Mesendoderm (in vitro differentiated cells): ENCODE results near the gene MDFIC2.

ENCODE experiments used
- DNase-seq: peaks from one replicate; pipeline ENCODE4 v3.0.0; 2013
- H2AK5ac ChIP-seq: 2 replicates; pipeline ENCODE4 v1.6.1; 2013; ENCODE audit warnings: low read length, inconsistent platforms
- H2BK120ac ChIP-seq: 2 replicates; pipeline ENCODE4 v1.6.1; 2013; ENCODE audit warnings: low read depth, mild to moderate bottlenecking, low read length, moderate library complexity, mixed read lengths
- H2BK15ac ChIP-seq: replicated peaks from 2 replicates; pipeline ENCODE4 v1.6.1; 2013; ENCODE audit warnings: low read depth, mild to moderate bottlenecking, moderate library complexity
- H2BK5ac ChIP-seq: 2 replicates; pipeline ENCODE4 v1.6.1; 2013; ENCODE audit warnings: low read length, inconsistent platforms
- H3K18ac ChIP-seq: 2 replicates; pipeline ENCODE4 v1.6.1; 2013; ENCODE audit warnings: mild to moderate bottlenecking, low read length, mixed read lengths
- H3K23ac ChIP-seq: one replicate; pipeline ENCODE4 v1.6.1; 2013; ENCODE audit warnings: low read length
- H3K27ac ChIP-seq: 2 replicates; pipeline ENCODE4 v1.5.1; 2013; ENCODE audit warnings: low read depth, mild to moderate bottlenecking, inconsistent platforms, low read length, moderate library complexity
- H3K27me3 ChIP-seq: 2 replicates; pipeline ENCODE4 v1.6.1; 2013; ENCODE audit warnings: low read length, control low read depth, mild to moderate bottlenecking, inconsistent platforms; ENCODE audit not compliant: insufficient read depth, poor library complexity
- H3K36me3 ChIP-seq: 2 replicates; pipeline ENCODE4 v1.6.1; 2013; ENCODE audit warnings: low read length, inconsistent platforms; ENCODE audit not compliant: control insufficient read depth, insufficient read depth
- H3K4ac ChIP-seq: one replicate; pipeline ENCODE4 v1.6.1; 2013; ENCODE audit warnings: low read depth, mild to moderate bottlenecking, low read length, moderate library complexity
- H3K4me1 ChIP-seq: 2 replicates; pipeline ENCODE4 v1.6.1; 2013; ENCODE audit warnings: low read depth, low read length, inconsistent platforms; ENCODE audit not compliant: control insufficient read depth
- H3K4me2 ChIP-seq: 2 replicates; pipeline ENCODE4 v1.6.1; 2013; ENCODE audit warnings: low read length
- H3K4me3 ChIP-seq: 2 replicates; pipeline ENCODE4 v1.5.1; 2013; ENCODE audit warnings: mild to moderate bottlenecking, low read length
- H3K56ac ChIP-seq: one replicate; pipeline ENCODE4 v1.6.1; 2013; ENCODE audit warnings: low read length
- H3K79me1 ChIP-seq: 2 replicates; pipeline ENCODE4 v1.6.1; 2013; ENCODE audit warnings: low read length, inconsistent platforms
- H3K79me2 ChIP-seq: 2 replicates; pipeline ENCODE4 v1.6.1; 2013; ENCODE audit warnings: mild to moderate bottlenecking, low read length; ENCODE audit not compliant: control insufficient read depth, insufficient read depth
- H3K9ac ChIP-seq: 2 replicates; pipeline ENCODE4 v1.6.1; 2013; ENCODE audit warnings: low read length, inconsistent platforms
- H4K5ac ChIP-seq: one replicate; pipeline ENCODE4 v1.6.1; 2013; ENCODE audit warnings: low read length
- H4K8ac ChIP-seq: one replicate; pipeline ENCODE4 v1.6.1; 2013; ENCODE audit warnings: low read depth, mild to moderate bottlenecking, control low read depth, low read length, moderate library complexity
- WGBS: extraction: QIAGEN DNeasy Blood & Tissue Kit; methylation state at CpG from one replicate; pipeline ENCODE4 v1.1.7; 2013; ENCODE audit warnings: low lambda C conversion rate, missing lambda C conversion rate; ENCODE audit not compliant: insufficient coverage; ENCODE audit errors: extremely low coverage; 5-methylcytosine and 5-hydroxymethylcytosine counted together

MDFIC2 gene

DNA sequence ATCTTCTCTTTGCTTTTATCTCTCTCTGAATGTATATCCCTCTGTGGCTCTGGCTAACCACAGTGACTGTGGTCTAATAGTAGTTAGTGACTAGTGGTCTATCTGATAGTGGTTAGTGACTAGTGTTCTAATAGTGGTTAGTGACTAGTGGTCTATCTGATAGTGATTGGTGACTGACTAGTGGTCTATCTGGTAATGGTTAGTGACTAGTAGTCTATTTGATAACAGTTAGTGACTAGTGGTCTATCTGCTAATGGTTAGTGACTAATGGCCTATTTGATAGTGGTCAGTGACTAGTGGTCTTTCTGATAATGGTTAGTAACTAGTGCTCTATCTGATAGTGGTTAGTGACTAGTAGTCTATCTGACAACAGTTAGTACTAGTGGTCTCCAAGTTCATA lies 110.5 kb downstream of the MDFIC2 start:
- Histone ChIP-seq H3K4ac (no peak overlapping the region), H3K4me3 (no peak overlapping the region), H2BK5ac (no peak overlapping the region), H3K4me2 (no peak overlapping the region), H3K27ac (no peak overlapping the region), H3K9ac (no peak overlapping the region), H3K79me2 (no peaks in the 10 kb centered on the region), H3K79me1 (no peaks in the 10 kb centered on the region), H2BK120ac (no peak overlapping the region), H4K5ac (no peak overlapping the region), H2AK5ac (no peak overlapping the region), H2BK15ac (no peak overlapping the region), H4K8ac (no peak overlapping the region), H3K56ac (no peak overlapping the region), H3K18ac (no peak overlapping the region), H3K23ac (no peak overlapping the region), H3K4me1 (no peaks in the 10 kb centered on the region), H3K27me3 (no peaks in the 10 kb centered on the region), H3K36me3 (no peaks in the 10 kb centered on the region)
- no peak for DNase-seq

DNA sequence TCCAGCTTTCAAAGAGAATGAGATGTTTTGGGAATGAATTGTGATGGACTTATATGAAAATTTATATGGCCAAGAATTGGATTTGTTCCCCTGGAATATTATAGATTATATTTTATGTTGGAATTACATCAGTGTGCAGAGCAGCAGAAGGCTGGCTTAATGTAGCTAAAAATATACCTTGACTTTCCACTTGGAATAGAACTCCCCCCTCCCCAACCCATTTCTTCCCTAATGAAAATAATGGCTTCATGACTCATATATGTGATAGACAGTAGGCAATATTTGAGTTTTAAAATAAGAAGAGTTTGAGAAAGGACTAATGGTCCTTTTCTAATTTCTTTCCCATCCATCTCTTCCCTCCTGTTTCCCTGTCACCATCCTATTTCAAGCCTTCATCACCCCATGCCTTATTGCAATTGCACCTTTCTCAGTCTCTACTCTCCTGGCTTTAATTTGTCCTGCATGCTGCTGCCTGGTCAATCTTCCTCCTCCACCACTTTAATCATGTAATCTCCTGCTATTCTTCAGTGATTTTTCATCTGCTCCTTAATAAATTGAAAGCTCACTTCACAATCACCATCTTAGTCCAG lies 122.5 kb downstream of the MDFIC2 start:
- H2BK15ac ChIP-seq = no peak overlapping the region
- no peaks in the 10 kb centered on the region for H3K36me3 ChIP-seq
- H3K27ac ChIP-seq = no peak overlapping the region
- no peak overlapping the region for H3K56ac ChIP-seq
- H3K4ac ChIP-seq = no peak overlapping the region
- H3K79me2 ChIP-seq = no peaks in the 10 kb centered on the region
- H2BK5ac ChIP-seq = no peak overlapping the region
- no peak overlapping the region for H3K9ac ChIP-seq
- no peaks in the 10 kb centered on the region for H3K79me1 ChIP-seq
- no peak overlapping the region for H2BK120ac ChIP-seq
- no peak overlapping the region for H3K4me3 ChIP-seq
- no peak overlapping the region for H2AK5ac ChIP-seq
- H3K23ac ChIP-seq = no peak overlapping the region
- no peak overlapping the region for H3K4me2 ChIP-seq
- no peaks in the 10 kb centered on the region for H3K4me1 ChIP-seq
- no peak for DNase-seq
- H3K27me3 ChIP-seq = no peaks in the 10 kb centered on the region
- H3K18ac ChIP-seq = no peak overlapping the region
- no peak overlapping the region for H4K5ac ChIP-seq
- no peak overlapping the region for H4K8ac ChIP-seq

DNA sequence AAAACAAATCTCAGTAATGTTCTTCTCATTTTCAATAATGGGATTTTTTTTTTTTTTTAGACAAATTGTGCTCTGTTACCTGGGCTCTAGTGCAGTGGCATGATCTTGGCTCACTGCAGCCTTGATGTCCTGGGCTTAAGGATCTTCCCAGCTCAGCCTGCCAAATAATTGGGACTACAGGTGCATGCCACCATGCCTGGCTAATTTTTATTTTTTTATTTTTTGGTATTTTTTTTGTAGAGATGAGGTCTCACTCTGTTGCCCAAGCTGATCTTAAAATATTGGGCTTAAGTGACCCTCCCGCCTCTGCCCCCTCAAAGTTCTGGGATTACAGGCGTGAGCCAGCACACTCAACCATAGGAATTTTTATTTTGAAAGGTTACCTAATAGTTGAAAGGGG lies 126.2 kb downstream of the MDFIC2 start:
- Histone ChIP-seq H3K79me2 (no peaks in the 10 kb centered on the region), H4K5ac (no peak overlapping the region), H2BK15ac (no peak overlapping the region), H3K4me2 (no peak overlapping the region), H3K4me1 (no peaks in the 10 kb centered on the region), H3K27ac (no peak overlapping the region), H3K9ac (no peak overlapping the region), H3K4me3 (no peak overlapping the region), H3K36me3 (no peaks in the 10 kb centered on the region), H3K18ac (no peak overlapping the region), H3K79me1 (no peaks in the 10 kb centered on the region), H3K23ac (no peak overlapping the region), H3K27me3 (no peaks in the 10 kb centered on the region), H4K8ac (no peak overlapping the region), H2BK120ac (no peak overlapping the region), H3K56ac (no peak overlapping the region), H3K4ac (no peak overlapping the region), H2BK5ac (no peak overlapping the region), H2AK5ac (no peak overlapping the region)
- WGBS = no CpG with 5 or more reads among the region's 2 CpGs
- DNase-seq = no peak

DNA sequence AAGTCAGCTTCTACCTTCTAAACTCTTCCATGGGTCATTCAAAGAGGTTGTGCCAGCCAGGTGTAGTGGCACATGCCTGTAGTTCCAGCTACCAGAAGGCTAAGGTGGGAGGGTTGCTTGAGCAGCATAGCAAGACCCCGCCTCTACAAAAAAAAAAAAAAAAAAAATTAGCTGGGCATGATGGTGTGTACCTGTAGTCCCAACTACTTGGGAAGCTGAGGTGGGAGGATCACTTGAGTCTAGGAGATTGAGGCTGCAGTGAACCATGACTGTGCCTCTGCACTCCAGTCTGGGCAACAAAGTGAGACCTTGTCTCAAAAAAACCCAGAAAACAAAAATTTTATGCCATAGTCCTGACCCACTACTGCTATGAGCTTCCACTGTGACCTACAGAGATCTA lies 126.8 kb downstream of the MDFIC2 start:
- Histone ChIP-seq H4K5ac (no peak overlapping the region), H3K27ac (no peak overlapping the region), H3K4ac (no peak overlapping the region), H3K18ac (no peak overlapping the region), H3K9ac (no peak overlapping the region), H3K4me3 (no peak overlapping the region), H3K23ac (no peak overlapping the region), H2BK5ac (no peak overlapping the region), H3K4me2 (no peak overlapping the region), H3K79me2 (no peaks in the 10 kb centered on the region), H2BK120ac (no peak overlapping the region), H3K4me1 (no peaks in the 10 kb centered on the region), H3K79me1 (no peaks in the 10 kb centered on the region), H3K56ac (no peak overlapping the region), H2AK5ac (no peak overlapping the region), H2BK15ac (no peak overlapping the region), H3K36me3 (no peaks in the 10 kb centered on the region), H4K8ac (no peak overlapping the region), H3K27me3 (no peaks in the 10 kb centered on the region)
- no CpG with 5 or more reads among the region's 1 CpG for WGBS
- DNase-seq = no peak

DNA sequence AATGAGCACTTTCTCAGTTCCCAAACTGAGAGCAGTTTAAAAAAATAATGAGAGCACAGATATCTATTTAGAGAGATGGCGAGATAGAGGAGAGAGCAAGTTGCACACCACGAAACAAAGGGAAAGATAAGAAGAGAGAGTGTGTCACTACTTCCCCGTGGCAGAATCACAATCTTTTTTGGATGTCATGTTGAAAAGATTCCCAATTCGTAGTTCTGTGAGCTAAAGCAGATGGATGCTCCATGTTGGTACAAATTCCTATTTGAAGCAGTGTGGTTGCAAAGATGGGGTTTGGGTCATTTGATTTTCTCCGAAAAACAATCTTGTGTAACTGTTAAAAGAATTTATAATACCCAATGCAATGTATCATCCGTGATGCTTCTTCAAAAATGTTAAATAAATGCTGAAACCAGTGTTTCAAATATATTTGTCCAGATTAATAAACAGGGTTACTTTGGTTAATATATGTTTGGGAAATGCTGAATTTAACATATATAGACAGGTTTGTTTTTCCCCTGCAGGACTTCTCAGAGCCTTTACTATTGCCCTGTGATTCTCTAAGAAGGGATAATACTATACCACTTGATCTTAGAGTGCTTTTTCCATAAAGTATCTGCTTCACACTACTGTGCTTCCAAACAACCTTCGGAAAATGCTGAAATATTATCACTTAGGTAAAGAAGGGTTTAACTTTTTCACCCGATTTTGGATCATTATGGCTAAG lies 128.5 kb downstream of the MDFIC2 start:
- H3K36me3 ChIP-seq = no peaks in the 10 kb centered on the region
- H2BK15ac ChIP-seq = no peak overlapping the region
- H3K18ac ChIP-seq = no peak overlapping the region
- H2BK120ac ChIP-seq = no peak overlapping the region
- H3K4ac ChIP-seq = no peak overlapping the region
- no peak overlapping the region for H4K8ac ChIP-seq
- H3K23ac ChIP-seq = no peak overlapping the region
- no peaks in the 10 kb centered on the region for H3K27me3 ChIP-seq
- no peak overlapping the region for H2BK5ac ChIP-seq
- WGBS = no CpG with 5 or more reads among the region's 8 CpGs
- H3K56ac ChIP-seq = no peak overlapping the region
- H3K79me1 ChIP-seq = no peaks in the 10 kb centered on the region
- no peak overlapping the region for H3K9ac ChIP-seq
- no peaks in the 10 kb centered on the region for H3K79me2 ChIP-seq
- H3K4me2 ChIP-seq = no peak overlapping the region
- no peak overlapping the region for H3K27ac ChIP-seq
- H4K5ac ChIP-seq = no peak overlapping the region
- H3K4me1 ChIP-seq = no peaks in the 10 kb centered on the region
- no peak overlapping the region for H2AK5ac ChIP-seq
- no peak for DNase-seq
- H3K4me3 ChIP-seq = no peak overlapping the region

DNA sequence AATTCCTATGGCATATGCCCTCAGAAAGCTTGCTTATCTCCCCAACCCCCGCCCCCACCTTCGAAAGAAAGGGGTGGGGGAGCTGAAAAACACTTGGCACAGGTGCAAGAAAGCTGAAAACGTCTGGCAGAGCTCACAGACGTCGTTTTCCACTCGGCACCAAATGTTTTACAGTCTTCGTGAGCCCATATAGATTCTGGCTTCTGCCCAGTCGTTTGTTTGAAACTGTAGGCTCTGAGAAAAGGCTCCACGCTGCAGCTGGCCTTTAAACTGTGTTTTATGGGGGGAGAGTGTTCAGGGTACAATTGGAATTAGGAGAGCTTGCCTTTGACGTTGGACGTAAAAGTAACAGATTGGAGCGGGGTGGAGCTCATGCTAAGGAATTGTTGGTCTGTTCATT lies 130.3 kb downstream of the MDFIC2 start:
- Histone ChIP-seq H3K9ac (no peak overlapping the region), H4K5ac (no peak overlapping the region), H3K27me3 (no peaks in the 10 kb centered on the region), H4K8ac (no peak overlapping the region), H3K4me2 (no peak overlapping the region), H3K4me3 (no peak overlapping the region), H2AK5ac (no peak overlapping the region), H3K27ac (no peak overlapping the region), H2BK120ac (no peak overlapping the region), H2BK5ac (no peak overlapping the region), H3K23ac (no peak overlapping the region), H3K79me1 (no peaks in the 10 kb centered on the region), H3K79me2 (no peaks in the 10 kb centered on the region), H3K4ac (no peak overlapping the region), H3K18ac (no peak overlapping the region), H3K36me3 (no peaks in the 10 kb centered on the region), H3K4me1 (no peaks in the 10 kb centered on the region), H2BK15ac (no peak overlapping the region), H3K56ac (no peak overlapping the region)
- no peak for DNase-seq
- WGBS = no CpG with 5 or more reads among the region's 12 CpGs
